H9 (cell line): Measurements from ENCODE around the gene ARHGAP30. TPM values are rescaled to one million over a fixed set of nuclear protein-coding genes. Genes with fewer than 3 reads are reported as not detected.

Experiments
- DNase-seq: peaks from one replicate; pipeline ENCODE4 v3.0.0-alpha.2; 2017
- H2AFZ ChIP-seq: one replicate; pipeline ENCODE4 v1.6.1; 2013; ENCODE audit warnings: mild to moderate bottlenecking, low read length, control low read depth, moderate library complexity
- H2AK5ac ChIP-seq: 2 replicates; pipeline ENCODE4 v1.6.1; 2013; ENCODE audit warnings: low read length, control low read depth, mixed read lengths; ENCODE audit not compliant: insufficient read length
- H2BK120ac ChIP-seq: one replicate; pipeline ENCODE4 v1.6.1; 2013; ENCODE audit warnings: low read depth, mild to moderate bottlenecking, low read length, control low read depth, inconsistent platforms; ENCODE audit not compliant: poor library complexity, severe bottlenecking
- H2BK12ac ChIP-seq: 2 replicates; pipeline ENCODE4 v1.6.1; 2013; ENCODE audit warnings: low read length, control low read depth, mixed read lengths, low read depth; ENCODE audit not compliant: insufficient read length
- H2BK15ac ChIP-seq: 2 replicates; pipeline ENCODE4 v1.6.1; 2013; ENCODE audit warnings: low read depth, low read length, control low read depth
- H2BK20ac ChIP-seq: one replicate; pipeline ENCODE4 v1.6.1; 2013; ENCODE audit warnings: low read depth, mild to moderate bottlenecking, low read length, control low read depth, inconsistent platforms; ENCODE audit not compliant: poor library complexity, severe bottlenecking
- H2BK5ac ChIP-seq: 2 replicates; pipeline ENCODE4 v1.6.1; 2013; ENCODE audit warnings: low read length, control low read depth, mixed read lengths; ENCODE audit not compliant: insufficient read length
- H3K14ac ChIP-seq: 2 replicates; pipeline ENCODE4 v1.6.1; 2013; ENCODE audit warnings: low read length, control low read depth; ENCODE audit not compliant: insufficient read depth
- H3K18ac ChIP-seq: 2 replicates; pipeline ENCODE4 v1.6.1; 2013; ENCODE audit warnings: low read depth, mild to moderate bottlenecking, mixed read lengths, low read length, control low read depth; ENCODE audit not compliant: insufficient read length
- H3K23ac ChIP-seq: 2 replicates; pipeline ENCODE4 v1.6.1; 2013; ENCODE audit warnings: low read length, control low read depth, mixed read lengths, low read depth; ENCODE audit not compliant: insufficient read length
- H3K23me2 ChIP-seq: 2 replicates; pipeline ENCODE4 v1.6.1; 2013; ENCODE audit warnings: low read depth, mild to moderate bottlenecking, mixed read lengths, low read length, control low read depth; ENCODE audit not compliant: insufficient read length, poor library complexity, severe bottlenecking
- H3K27ac ChIP-seq: 2 replicates; pipeline ENCODE4 v1.5.1; 2013; ENCODE audit warnings: low read length, control low read depth, mixed read lengths, low read depth; ENCODE audit not compliant: insufficient read length
- H3K27me3 ChIP-seq: 2 replicates; pipeline ENCODE4 v1.6.1; 2013; ENCODE audit warnings: low read length, control low read depth, inconsistent platforms; ENCODE audit not compliant: insufficient read depth
- H3K4ac ChIP-seq: 2 replicates; pipeline ENCODE4 v1.6.1; 2013; ENCODE audit warnings: low read depth, mild to moderate bottlenecking, control low read depth, inconsistent platforms, low read length, moderate library complexity
- H3K4me1 ChIP-seq: 2 replicates; pipeline ENCODE4 v1.6.1; 2013; ENCODE audit warnings: low read length, control low read depth, inconsistent platforms; ENCODE audit not compliant: insufficient read depth
- H3K4me2 ChIP-seq: 2 replicates; pipeline ENCODE4 v1.6.1; 2013; ENCODE audit warnings: low read length, control low read depth, mixed read lengths; ENCODE audit not compliant: insufficient read length, insufficient read depth
- H3K56ac ChIP-seq: 2 replicates; pipeline ENCODE4 v1.6.1; 2013; ENCODE audit warnings: low read depth, mild to moderate bottlenecking, mixed read lengths, low read length, control low read depth; ENCODE audit not compliant: insufficient read length
- H3K79me1 ChIP-seq: 2 replicates; pipeline ENCODE4 v1.6.1; 2013; ENCODE audit warnings: low read depth, mild to moderate bottlenecking, moderate library complexity, low read length, control low read depth, inconsistent platforms; ENCODE audit not compliant: insufficient read depth, poor library complexity, severe bottlenecking
- H3K79me2 ChIP-seq: 2 replicates; pipeline ENCODE4 v1.6.1; 2013; ENCODE audit warnings: low read length, control low read depth, inconsistent platforms; ENCODE audit not compliant: insufficient read depth
- H3K9ac ChIP-seq: 2 replicates; pipeline ENCODE4 v1.6.1; 2013; ENCODE audit warnings: low read length, control low read depth, mixed read lengths; ENCODE audit not compliant: insufficient read length; ENCODE audit errors: extremely low read depth
- H3K9me3 ChIP-seq: one replicate; pipeline ENCODE4 v1.6.1; 2013; ENCODE audit warnings: low read depth, low read length, inconsistent platforms; ENCODE audit not compliant: control insufficient read depth
- H3T11ph ChIP-seq: one replicate; pipeline ENCODE4 v1.6.1; 2013; ENCODE audit warnings: mild to moderate bottlenecking, low read length, control low read depth, inconsistent platforms
- H4K20me1 ChIP-seq: one replicate; pipeline ENCODE4 v1.6.1; 2013; ENCODE audit not compliant: control insufficient read depth, insufficient read length, insufficient read depth
- H4K5ac ChIP-seq: 2 replicates; pipeline ENCODE4 v1.6.1; 2013; ENCODE audit warnings: low read depth, mild to moderate bottlenecking, mixed read lengths, low read length, control low read depth; ENCODE audit not compliant: insufficient read length
- H4K8ac ChIP-seq: replicated peaks from 2 replicates; pipeline ENCODE4 v1.6.1; 2013; ENCODE audit warnings: low read length, control low read depth, mixed read lengths, low read depth; ENCODE audit not compliant: insufficient read length
- H4K91ac ChIP-seq: 2 replicates; pipeline ENCODE4 v1.6.1; 2013; ENCODE audit warnings: low read depth, mild to moderate bottlenecking, moderate library complexity, mixed read lengths, low read length, control low read depth; ENCODE audit not compliant: insufficient read length
- H3K27ac Mint-ChIP-seq, 3 experiments: 2 replicates in 2 of 3; 3 replicates in 1 of 3; pipeline ENCODE4 v1.8.0; 2020 to 2021; ENCODE audit warnings: mixed read lengths in 3 of 3, mild to moderate bottlenecking in 1 of 3, moderate library complexity in 1 of 3
- H3K27me3 Mint-ChIP-seq: 2 replicates; pipeline ENCODE4 v1.8.0; 2021; ENCODE audit warnings: low read depth, mild to moderate bottlenecking, moderate library complexity, mixed read lengths
- H3K36me3 Mint-ChIP-seq, 3 experiments: 2 replicates in 2 of 3; 3 replicates in 1 of 3; pipeline ENCODE4 v1.8.0; 2020 to 2021; ENCODE audit warnings: low read depth in 3 of 3, mixed read lengths in 3 of 3; ENCODE audit not compliant: insufficient read depth in 1 of 3
- H3K4me1 Mint-ChIP-seq, 2 experiments: 2 replicates each; pipeline ENCODE4 v1.8.0; 2020; ENCODE audit warnings: mixed read lengths in 2 of 2
- H3K4me3 Mint-ChIP-seq, 2 experiments: 2 replicates in 1 of 2; 3 replicates in 1 of 2; pipeline ENCODE4 v1.8.0; 2020 to 2021; ENCODE audit warnings: mild to moderate bottlenecking in 2 of 2, mixed read lengths in 2 of 2, moderate library complexity in 1 of 2
- H3K9me3 Mint-ChIP-seq, 2 experiments: 2 replicates in 1 of 2; 3 replicates in 1 of 2; pipeline ENCODE4 v1.8.0; 2020; ENCODE audit warnings: mild to moderate bottlenecking in 2 of 2, mixed read lengths in 2 of 2, moderate library complexity in 1 of 2
- CTCF ChIP-seq: fragments of 200-600 bp; sonication (generic); conservative IDR thresholded peaks from 3 replicates; pipeline ENCODE4 v1.8.0; 2021; ENCODE audit warnings: antibody characterized with exemption, mild to moderate bottlenecking
- WGBS: extraction: QIAGEN DNeasy Blood & Tissue Kit; methylation state at CpG from one replicate; pipeline ENCODE4 v1.1.7; 2013; ENCODE audit warnings: missing lambda C conversion rate, low lambda C conversion rate, mixed read lengths; ENCODE audit not compliant: insufficient read length; ENCODE audit errors: extremely low coverage; 5-methylcytosine and 5-hydroxymethylcytosine counted together
- total RNA-seq: library from RNA; stranded (reverse); gene quantifications from 2 replicates; pipeline ENCODE4 v1.2.1, GENCODE V29; 2021

Gene ARHGAP30
- total RNA-seq, 1 experiment from 2014 or later = 0.13 TPM

GRCh38 chr1:161038523-161039153 is 31.1 kb downstream of the ARHGAP30 start, which contains the start of gene TSTD1:
TSS of gene TSTD1 (minus strand) at chr1:161038964. CDS start at chr1:161038889, 75 bp downstream.
- Histone ChIP-seq H4K8ac (no peak within 1 kb of the TSS), H3K4me1 (peaks cover 2% of the 10 kb centered on the region), H3K14ac (peak within 1 kb of the TSS; percentile 6; the same call in 1 of the 2 replicates), H3K23ac (no peak within 1 kb of the TSS), H3K23me2 (peaks cover 7% of the 10 kb centered on the region), H3T11ph (no peak within 1 kb of the TSS), H2AK5ac (no peak within 1 kb of the TSS), H2BK12ac (no peak within 1 kb of the TSS), H3K9ac (peak within 1 kb of the TSS; percentile 16), H3K9me3 (no peaks in the 10 kb centered on the region), H3K27ac (no peak within 1 kb of the TSS), H3K4ac (no peak within 1 kb of the TSS), H4K5ac (no peak within 1 kb of the TSS), H2AFZ (no peak within 1 kb of the TSS), H2BK20ac (no peak within 1 kb of the TSS), H3K4me2 (peak within 1 kb of the TSS; percentile 54), H4K91ac (no peak within 1 kb of the TSS), H3K56ac (no peak within 1 kb of the TSS), H4K20me1 (no peaks in the 10 kb centered on the region), H2BK5ac (no peak within 1 kb of the TSS), H3K27me3 (no peaks in the 10 kb centered on the region), H3K79me1 (no peaks in the 10 kb centered on the region), H2BK15ac (no peak within 1 kb of the TSS), H3K18ac (no peak within 1 kb of the TSS), H3K79me2 (no peaks in the 10 kb centered on the region; the same call in 1 of the 2 replicates), H2BK120ac (no peak within 1 kb of the TSS)
- peaks cover 32 to 49% (median 40%) of the 10 kb centered on the region in 3 experiments; a peak in 6 of 7 replicates for H3K36me3 Mint-ChIP-seq
- H3K27me3 Mint-ChIP-seq = no peaks in the 10 kb centered on the region; the same call in 1 of the 2 replicates
- H3K9me3 Mint-ChIP-seq = no peaks in the 10 kb centered on the region; a peak in 1 of 5 replicates
- H3K27ac Mint-ChIP-seq = peak within 1 kb of the TSS; percentile 94 to 97 (median 94); a peak in 6 of 7 replicates
- peak within 1 kb of the TSS; percentile 88 to 91 for H3K4me3 Mint-ChIP-seq
- no CpG with 5 or more reads among the region's 54 CpGs for WGBS
- H3K4me1 Mint-ChIP-seq = peaks cover 19 to 36% of the 10 kb centered on the region in 2 experiments
- TF ChIP-seq CTCF = no peak; the same call in 2 of the 3 replicates
- DNase-seq = peak; percentile 87
